ENCODE results near the gene NTRK2.

The NTRK2 gene

GRCh38 chr9:84785792-84786547, 116.4 kb downstream of the NTRK2 start:
- DNase-seq = no peak

GRCh38 chr9:84788803-84789462, 119.4 kb downstream of the NTRK2 start:
- DNase-seq = no peak

GRCh38 chr9:84789463-84789830, 119.9 kb downstream of the NTRK2 start:
- DNase-seq = no peak

GRCh38 chr9:84791643-84792042, 122.1 kb downstream of the NTRK2 start:
- no peak for DNase-seq

DNA sequence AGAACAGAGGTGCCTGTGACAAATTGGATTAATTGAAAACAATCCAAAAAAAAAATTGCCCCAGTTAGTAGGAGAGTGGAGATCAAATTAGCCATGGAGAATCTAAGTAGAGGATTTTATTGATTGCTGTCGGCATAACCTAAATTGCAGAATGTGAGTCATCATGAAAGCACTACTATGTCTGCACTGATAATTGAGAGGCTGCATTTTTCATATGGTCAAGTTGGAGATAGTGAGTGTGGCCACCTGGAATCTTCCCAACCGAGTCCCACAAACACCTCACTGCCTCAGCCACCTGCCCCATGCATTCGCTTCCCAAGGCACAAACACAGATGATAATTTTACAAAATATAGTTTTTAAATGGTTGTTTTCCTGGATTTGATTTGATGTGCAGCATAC, 123.7 kb downstream of the NTRK2 start:
- no peak for DNase-seq

- DNase-seq = no peak
Observed at GRCh38 chr9:84794981-84795637, 125.6 kb downstream of the NTRK2 start.

GRCh38 chr9:84796404-84796803, 126.9 kb downstream of the NTRK2 start:
- DNase-seq = no peak

DNA sequence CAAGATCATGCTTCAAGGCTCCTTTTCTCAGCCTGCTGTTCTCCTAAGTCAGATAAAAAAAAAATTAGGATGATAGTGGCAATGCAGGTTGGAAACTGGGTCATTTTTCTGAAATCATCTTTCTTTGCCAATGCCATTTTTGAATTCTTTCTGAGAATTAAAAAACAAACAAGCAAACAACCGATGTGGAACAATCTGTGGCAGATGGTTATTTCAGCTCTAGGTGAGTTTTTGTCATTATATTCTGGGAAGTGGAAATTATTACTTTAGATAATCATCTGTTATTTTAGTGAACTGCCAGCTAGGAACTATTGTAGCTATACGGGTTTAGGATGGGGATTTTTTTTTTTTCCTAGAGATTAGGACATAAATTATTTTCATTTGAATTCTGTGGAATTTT, 129.7 kb downstream of the NTRK2 start:
- DNase-seq = no peak

- no peak for DNase-seq
Observed at GRCh38 chr9:84804951-84805694, 135.6 kb downstream of the NTRK2 start.

DNA sequence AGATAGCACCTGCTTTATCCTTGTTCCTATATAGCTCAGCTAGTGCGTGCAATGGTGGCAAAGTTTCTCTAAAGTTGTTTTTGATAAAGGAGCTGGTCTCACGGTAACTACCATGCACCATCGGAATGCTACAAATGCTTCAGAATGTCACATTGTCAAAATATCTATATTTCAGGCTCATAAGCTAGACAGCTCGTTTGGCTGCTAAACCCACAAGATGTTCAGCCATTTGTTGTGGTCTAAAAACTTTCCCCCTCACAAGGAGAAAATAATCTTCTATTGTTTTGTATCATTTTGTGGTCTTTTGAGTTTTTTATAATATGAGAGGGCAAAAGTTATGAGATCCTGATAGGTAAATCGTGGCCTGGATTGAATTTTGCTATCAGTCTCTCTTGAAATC, 137.9 kb downstream of the NTRK2 start:
- no peak for DNase-seq

GRCh38 chr9:84807870-84808390, 138.4 kb downstream of the NTRK2 start:
- DNase-seq = no peak

DNA sequence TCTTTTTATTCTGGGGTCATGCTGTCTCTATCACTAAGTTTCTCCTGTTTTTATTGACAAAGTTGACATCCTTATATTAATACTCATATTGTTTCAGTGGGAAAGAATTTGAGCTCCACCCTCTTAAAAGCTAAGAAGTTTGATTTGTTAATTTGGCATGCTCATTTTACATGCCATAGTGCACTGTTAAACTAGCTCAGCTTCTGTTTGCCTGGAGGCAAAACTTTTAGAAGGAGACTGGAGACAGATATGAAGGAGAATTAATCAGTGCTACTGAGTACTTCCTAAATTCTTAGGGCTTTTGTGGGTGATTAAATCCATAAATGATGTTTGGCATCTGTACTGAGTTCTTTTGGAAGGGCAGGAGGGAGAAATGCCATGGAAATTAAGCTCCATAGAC, 138.9 kb downstream of the NTRK2 start:
- DNase-seq = no peak

DNA sequence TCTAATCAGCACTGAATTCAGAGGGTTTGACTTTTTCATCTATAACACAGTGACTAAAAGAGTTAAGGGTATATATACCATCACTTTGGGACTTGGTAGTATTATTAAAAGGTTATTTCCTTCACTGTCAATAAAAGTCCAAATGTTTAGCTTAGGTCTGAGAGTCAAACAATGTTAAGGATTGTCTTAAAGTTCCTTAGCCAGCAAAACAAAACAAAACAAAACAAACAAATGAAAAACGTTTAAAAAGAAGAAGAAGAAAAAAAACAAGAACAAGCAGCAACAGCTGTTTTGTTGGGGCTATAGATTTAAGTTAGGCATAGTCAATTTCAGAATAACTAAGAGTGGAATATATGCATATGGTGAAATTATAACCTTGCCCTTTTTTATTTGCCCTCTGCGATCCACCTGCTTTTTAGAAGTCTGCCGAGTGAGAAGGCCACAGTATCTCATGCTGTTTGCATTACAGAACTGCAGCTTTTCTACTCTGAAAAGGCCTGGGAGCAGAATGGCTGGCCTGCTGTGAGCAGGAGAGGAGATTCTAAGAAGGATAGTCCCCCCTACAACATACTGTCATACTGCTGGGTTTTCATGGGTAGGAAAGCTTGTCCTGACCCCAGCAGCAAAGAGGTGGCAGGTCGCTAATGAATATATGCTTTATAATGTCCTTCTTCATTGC, 141.7 kb downstream of the NTRK2 start:
- DNase-seq = no peak

- no peak for DNase-seq
Observed at GRCh38 chr9:84811751-84812074, 142.2 kb downstream of the NTRK2 start.

- no peak for DNase-seq
Observed at GRCh38 chr9:84812355-84812754, 142.8 kb downstream of the NTRK2 start.

DNA sequence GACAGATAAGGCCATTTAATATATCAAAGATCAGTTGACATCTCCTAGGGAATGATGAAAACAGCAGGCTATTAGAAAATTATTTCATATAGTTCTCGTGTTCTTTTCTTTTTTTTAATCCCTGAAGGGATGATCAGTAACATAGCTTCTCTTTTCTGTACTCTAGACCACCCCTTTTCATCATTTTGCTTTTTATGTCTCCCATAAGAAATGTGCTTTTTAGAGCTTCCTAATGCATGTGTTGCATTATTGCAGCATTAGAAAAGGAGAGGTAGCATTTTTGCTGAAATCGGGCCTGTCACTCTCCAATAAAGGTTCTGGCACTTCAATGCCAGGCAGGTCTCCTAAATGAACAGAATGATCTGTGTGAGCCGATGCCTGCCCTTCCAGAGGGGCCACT, 143.3 kb downstream of the NTRK2 start:
- DNase-seq = no peak

DNA sequence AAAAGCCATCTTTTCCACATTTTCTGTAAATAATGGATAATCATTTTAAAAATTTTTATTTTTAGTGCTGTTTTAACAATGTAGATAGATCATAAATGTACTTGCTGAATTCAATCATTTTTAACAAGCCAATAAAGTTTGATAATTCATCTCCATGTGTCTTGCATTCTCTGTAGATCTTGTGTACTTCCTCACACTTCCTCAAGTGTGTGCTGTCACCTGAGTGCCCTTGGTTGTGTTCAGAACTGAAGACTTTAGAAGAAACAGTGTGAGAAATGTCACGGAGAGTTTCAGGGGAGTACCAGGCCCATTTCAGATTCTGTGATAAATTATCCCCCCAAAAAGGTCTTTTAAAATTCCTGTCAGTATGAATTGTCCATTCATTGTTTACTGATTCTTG, 146.0 kb downstream of the NTRK2 start:
- DNase-seq = no peak

DNA sequence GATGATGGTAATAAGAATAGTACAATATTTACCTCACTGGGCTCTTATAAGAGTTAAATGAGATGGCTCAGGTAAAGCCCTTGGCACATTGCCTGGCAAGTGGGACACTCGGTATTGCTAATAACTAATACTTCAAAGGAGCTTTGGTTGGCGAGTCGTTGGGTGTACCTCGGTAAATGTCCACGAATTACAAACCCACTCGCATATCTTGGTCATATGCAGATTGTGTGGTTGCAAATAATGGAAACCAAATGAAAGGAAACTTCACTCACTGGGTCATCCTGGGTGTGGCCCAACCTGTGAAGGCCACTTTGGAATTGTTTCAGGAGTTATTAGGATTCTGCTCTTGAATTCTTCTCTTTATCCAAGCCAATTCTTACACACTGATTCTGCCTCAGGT, 147.5 kb downstream of the NTRK2 start:
- no peak for DNase-seq

DNA sequence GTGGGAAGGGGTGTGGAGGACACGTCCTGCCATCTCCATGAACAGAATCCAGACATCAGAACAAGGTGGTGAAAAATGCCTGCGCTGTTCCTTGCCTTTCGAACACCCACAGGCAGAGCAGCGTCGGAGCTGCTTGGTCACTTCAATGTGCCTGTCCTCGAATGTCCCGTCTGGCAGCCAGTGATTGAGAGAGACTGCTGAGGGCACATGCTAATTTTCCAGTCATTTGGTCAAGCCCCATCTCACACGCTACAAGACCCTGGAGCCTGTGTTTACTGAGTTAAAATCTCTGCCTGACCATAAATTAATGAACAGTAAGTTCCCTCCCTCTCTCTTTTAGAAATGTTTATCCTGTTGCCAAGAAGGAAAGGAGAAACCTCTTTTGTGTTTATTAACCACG, 149.3 kb downstream of the NTRK2 start:
- no peak for DNase-seq

DNA sequence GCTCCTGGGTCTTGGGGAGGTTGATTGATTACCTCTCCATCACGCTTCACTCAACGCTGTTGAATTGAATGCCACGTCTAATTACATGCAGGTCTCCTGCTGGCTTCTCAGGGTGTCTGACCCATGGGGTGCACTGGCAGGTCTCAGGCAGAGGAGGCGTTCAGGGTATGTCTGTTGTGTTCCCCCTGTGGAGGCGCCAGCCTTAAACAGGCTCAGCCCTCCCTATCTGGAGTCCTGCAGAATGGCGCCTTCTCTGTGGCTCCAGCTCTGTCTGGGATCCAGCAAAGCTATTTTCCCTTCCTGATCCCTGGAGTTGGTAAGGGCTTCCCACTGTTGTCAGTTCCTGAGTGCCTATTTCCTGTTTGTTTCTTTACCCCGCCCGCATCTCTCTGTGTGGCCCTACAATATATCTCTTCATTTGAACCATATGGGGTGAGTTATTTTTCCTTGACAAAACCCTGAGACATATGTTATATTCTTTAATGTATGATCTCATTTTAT, 150.0 kb downstream of the NTRK2 start:
- DNase-seq = no peak

DNA sequence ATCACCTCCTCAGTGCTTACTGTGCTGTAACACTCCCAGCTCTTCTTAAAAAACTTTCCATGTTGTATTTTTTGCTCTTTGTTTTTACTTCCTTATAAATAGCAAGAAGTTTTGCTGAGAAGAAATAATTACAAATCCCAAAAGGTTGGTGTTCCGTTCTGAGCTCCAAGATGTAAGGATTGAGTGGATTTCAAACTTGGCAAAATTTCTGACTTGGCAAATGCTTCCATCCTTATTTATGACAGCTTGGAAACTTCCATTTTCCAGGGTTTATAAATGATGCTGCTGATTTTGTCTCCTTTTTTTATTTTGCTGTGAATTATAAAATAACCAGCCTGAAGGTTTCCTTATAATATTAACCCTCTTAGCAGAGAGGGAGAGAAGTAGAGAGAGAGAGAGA, 151.9 kb downstream of the NTRK2 start:
- DNase-seq = no peak

DNA sequence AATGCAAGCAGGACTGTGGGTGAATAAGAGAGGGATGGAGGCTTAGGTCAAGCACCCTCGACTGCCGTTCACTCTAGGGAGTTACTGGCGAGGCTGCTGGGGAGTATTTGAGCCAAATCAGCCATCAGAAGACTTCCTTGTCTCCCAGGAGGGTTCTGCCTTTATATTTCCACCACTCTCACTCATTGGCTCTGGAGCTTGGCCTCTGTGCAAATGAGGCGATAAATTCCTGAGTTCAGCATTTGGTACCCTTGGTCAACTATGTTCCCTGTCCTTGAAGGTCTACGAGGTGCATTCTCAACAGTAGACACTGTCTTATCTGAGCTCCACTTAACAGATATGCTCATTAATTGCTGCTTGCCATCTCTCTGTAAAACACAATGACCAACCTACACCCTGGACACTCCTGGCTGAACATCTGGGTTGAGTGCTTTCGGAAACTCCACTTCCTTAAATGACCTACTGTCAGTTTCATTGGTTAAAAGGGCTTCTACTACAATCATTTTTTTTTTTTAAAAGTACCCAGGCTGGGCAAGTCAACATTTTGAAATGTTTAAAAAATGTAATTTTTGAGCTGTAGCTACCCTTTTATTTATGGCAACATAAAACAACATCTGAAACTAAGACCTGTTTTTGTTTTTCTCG, 153.2 kb downstream of the NTRK2 start:
- no peak for DNase-seq
